Fibroblast of skin of right quadriceps (primary cell): Measurements from ENCODE around the gene TRUB1.
"Not testable (repeated sequence)": the region's sequence is repeated elsewhere in the genome, so short reads cannot be mapped to it uniquely, and the experiment has no call there.

Source experiments
- DNase-seq: peaks from one replicate; pipeline ENCODE4 v3.0.0-alpha.2; 2013

TRUB1 gene

GRCh38 chr10:114925587-114926586 is 12.1 kb upstream of the TRUB1 start:
- DNase-seq, result peak; percentile 55

GRCh38 chr10:114928818-114929217 is 9.2 kb upstream of the TRUB1 start:
- no peak for DNase-seq

DNA sequence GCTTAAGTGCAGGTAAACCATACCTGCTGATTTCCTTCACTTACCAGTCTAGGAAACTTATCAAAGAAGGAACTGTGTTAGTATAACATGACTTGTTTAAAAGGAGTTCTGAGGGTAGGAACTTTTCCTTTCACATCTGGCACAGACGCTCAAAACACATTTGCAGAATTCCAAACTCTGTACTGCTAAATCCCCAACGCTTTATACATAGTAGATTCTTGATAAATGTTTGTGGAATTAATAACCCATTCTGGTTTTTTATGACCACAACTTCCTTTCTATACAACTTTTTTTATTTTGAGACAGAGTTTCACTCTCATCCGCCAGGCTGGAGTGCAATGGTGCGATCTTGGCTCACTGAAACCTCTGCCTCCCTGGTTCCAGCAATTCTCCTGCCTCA is 7.7 kb upstream of the TRUB1 start:
- peak; percentile 62 for DNase-seq

- no peak for DNase-seq
Measured at GRCh38 chr10:114931072-114931679, 6.8 kb upstream of the TRUB1 start.

DNA sequence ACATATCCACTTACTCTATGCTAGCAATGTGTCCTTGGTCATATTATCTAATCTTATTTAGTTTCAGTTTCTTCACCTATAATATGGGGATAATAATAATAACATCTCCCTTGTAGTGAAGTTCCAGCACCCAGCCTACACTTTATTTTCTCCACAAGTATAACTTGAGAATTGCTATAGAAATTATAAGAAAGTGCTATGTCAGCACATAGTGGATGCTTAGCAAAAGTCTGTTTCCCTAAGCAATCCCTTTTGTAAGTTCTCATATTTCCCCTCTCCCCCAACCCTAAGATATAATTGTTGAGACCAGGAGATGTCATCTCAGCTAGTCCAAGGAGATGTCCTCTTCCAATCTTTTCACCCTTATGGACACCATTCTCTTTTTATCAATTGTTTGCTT is 5.8 kb upstream of the TRUB1 start:
- DNase-seq, result no peak

DNA sequence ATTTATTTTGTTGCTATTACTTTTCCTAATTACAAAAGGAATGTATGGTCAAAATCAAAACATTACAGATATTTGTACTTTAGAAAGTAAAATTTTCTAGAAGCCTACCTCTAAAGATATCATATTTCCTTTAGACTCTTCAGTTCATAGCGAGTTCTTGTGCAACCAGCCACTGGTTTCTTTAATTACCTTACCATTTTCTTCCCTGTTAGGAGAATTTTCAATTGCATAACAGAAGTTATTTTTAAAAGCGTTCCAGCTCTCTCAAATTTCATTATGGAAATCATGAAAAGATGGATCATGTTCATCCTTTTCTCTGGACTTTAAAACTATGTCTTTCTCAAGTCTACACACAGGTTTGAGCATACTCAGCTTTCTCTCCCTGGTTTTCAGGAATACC is 5.0 kb upstream of the TRUB1 start:
- no peak for DNase-seq

- DNase-seq, result no peak
Measured at GRCh38 chr10:114933588-114933987, 4.4 kb upstream of the TRUB1 start.

GRCh38 chr10:114933995-114934394 is 4.0 kb upstream of the TRUB1 start:
- not testable (repeated sequence) for DNase-seq

GRCh38 chr10:114938856-114939193 is 830 bp downstream of the TRUB1 start:
- DNase-seq, result no peak

DNA sequence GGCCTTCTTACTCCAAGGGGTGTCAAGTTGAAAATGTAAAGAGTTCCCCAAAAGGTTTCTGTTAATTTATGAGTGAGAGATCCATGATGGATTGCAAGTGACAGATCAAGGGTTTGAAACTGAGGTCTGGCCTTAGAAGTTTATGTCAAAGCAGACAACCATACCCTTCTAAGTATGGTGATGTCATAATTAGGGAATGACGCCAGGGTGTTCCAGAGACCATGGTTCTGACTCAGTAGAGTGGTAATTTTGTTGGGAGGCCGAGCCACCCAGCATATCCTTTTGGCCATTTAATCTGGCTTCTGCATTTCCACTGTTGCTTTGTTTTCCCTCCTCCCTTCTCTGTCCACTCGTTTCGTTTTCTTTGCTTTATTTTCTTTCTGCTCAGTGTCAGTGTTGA is 2.7 kb downstream of the TRUB1 start:
- peak; percentile 31 for DNase-seq

DNA sequence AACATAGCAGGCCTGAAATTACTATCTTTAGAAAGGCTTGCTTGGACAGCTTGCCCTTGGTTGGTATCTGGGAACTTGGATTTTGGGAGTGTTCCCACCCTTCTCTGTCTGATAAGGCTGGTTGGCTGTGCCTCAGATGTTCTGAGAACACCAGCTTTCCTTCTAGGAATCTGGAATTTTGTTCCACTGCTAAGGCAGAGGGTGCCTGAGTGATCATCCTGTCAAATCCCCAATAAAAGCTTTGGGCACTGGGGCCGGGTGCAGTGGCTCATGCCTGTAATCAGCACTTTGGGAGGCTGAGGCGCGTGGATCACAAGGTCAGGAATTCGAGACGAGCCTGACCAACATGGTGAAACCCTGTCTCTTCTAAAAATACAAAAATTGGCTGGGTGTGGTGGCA is 5.0 kb downstream of the TRUB1 start:
- DNase-seq, result no peak

GRCh38 chr10:114953047-114953446 is 15.1 kb downstream of the TRUB1 start:
- no peak for DNase-seq

DNA sequence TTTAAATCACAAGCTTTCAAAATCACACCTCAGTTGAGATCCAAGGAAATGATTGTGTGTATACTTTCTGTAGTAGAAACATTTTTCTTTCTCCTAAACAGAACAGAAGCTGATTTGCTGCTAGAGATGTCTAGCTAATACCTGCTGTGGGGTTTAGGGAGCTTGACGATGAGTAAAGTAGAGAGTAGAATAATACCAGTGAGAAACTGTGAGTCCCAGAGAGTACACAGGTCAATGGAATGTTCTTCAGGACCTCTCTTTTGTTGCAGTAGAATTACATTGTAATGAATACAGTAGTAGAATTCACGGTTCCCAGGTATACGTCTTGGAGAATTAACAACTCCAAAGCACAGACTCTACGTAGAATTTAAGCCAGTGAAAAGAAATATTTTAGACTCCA is 18.0 kb downstream of the TRUB1 start:
- no peak for DNase-seq

GRCh38 chr10:114956466-114956865 is 18.5 kb downstream of the TRUB1 start:
- no peak for DNase-seq

GRCh38 chr10:114957122-114957521 is 19.1 kb downstream of the TRUB1 start:
- DNase-seq, result no peak

- peak; percentile 33 for DNase-seq
Measured at GRCh38 chr10:114957673-114958072, 19.7 kb downstream of the TRUB1 start.

DNA sequence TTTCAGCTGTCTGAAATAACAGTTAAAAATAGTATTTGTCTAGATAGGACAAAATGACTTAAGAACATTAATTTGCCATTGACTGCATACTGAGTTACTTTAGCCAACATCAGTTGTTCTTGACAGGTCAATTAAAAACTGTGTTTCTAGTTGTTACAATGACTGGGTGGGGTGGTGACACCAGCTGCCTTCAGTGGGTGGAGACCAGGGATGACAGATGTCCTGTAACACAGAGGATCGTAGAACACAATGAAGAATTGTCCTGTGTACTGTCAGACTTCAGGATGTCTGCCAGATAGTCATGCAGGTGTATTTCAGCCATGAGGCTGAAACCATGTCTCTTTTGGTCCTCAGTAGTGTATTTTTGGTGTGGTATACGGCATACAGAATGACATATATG is 24.4 kb downstream of the TRUB1 start:
- no peak for DNase-seq

DNA sequence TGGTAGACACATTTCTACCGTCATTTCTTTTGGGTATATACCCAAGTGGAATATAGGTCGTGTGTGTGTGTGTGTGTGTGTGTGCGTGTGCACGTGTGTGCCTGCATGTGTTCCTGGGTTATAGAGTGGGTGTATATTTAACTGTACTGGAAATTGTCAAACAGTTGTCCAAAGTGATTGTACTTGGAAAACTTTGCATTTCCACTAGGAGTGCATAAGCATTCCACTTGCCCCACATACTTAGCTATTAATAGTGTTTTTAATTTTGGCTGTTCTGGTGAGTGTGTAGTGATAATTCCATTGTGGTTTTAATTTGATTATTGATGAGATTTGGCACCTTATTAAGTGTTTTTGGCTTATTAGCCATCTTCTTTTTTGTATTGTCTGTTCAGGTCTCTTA is 25.9 kb downstream of the TRUB1 start:
- no peak for DNase-seq

DNA sequence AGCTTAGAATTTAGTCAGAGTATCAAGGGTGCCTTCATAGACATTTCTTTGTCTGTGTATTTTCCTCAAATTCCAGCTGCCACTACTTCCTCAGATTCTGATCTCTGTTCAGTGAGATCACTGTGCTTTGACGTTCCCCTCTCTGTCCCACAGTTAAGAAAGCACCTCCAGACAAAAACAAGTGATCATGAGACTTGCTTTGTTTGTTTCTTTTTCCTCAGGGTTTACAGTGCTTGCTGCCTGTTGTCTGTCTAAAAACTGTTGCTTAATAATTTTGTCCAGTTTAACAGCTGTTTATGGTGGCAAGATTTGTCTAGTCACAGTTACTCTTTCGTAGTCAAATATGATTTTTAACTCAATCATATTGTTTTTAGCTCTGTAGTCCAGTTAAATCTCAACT is 29.1 kb downstream of the TRUB1 start:
- no peak for DNase-seq

DNA sequence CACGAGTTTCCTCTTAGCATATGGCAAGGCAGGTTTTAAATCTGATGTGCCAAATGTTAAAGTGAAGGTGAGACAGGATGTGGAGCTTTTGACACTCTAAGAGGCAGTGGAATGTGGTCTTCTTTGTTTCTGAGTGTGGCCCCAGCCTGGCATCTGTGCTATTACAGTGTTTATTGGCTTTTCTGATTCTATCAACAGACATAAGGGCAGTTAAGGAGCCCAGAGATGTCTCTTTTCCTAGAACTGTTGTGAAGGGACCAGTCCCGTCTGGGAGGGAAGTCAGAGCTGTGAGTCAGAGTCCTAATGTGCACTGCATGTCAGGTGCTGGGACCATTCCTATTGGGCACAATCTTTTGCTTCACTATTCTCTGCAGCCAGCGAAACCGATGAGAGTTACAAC is 32.5 kb downstream of the TRUB1 start:
- DNase-seq, result no peak

DNA sequence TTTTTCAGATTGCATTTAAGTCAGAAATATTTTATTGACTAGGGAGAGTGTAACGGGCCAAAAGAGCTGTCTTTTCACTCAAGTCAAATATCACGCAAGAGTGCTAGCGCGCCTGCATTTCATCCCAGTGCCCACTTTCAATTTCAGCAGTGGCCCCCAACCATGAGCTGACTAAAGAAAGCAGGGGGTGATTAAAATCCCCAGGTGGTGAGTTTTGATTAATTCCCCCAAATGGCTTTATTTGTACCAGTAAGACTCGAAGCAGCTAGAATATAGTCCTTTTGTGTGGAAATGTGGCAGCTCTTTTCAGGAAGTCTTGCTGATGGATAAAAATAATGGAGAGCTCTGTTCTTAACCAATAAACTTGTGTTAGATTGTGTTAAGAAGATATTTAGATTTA is 35.3 kb downstream of the TRUB1 start:
- DNase-seq, result no peak

- DNase-seq, result no peak
Measured at GRCh38 chr10:114973997-114974396, 36.0 kb downstream of the TRUB1 start.

DNA sequence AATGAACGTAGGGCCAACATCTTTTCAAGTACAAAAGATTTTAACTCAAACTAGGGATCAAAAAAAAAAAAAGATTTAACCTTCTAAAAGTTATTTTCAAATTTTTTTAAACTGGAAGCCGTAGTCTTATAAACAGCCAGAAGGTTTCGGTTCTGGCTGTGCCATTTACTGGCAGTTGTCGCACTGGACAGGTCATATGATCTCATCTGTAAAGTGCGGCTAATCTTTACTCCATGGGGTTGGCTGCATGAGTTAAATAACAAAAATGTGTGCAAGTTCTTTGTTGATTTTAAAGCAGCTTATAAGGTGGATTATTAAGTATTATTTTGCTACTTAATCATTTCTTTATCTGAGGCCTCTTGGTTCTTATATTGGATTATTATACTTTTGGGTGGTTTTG is 36.6 kb downstream of the TRUB1 start:
- DNase-seq, result no peak

DNA sequence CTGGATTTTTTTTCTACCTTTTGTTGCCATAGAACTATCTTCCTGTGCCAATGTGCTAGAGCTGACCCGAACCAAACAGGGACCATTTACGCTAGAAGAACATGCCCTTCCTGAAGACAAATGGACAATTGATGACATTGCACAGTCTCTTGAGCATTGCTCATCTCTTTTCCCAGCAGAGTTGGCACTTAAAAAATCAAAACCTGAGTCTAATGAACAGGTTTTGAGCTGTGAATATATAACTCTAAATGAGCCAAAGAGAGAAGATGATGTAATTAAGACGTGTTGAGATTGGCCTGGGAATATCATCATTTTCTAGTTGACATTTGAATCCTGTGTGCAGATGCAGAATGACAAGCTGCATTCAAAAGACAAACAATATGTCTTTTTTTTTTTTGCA is 37.1 kb downstream of the TRUB1 start:
- no peak for DNase-seq

DNA sequence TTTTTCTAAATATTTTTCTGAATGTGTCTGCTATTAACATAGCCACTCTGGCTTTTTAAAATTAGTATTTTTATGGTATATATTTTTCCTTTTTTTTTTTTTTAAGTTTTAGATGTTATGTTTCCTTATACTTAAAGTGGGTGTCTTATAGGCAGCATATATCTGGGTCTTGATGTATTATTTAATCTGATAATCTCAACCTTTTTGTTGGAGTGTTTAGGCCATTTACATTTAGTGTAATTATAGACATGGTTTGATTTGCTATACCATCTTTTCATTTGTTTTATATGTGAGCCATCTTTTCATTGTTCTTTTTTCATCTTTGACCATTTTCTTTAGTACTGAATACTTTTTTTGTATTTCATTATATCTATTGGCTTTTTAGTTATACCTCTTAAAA is 45.0 kb downstream of the TRUB1 start:
- DNase-seq, result no peak
